ENCODE data around the gene CFAP61.

CFAP61 gene

GRCh38 chr20:20398123-20398522 lies 345.8 kb downstream of the CFAP61 start:
- no peaks in the 10 kb centered on the region for H3K4me1 ChIP-seq (ENCODE audit: control insufficient read depth, insufficient read depth, low read length, poor library complexity, severe bottlenecking)
- no peak overlapping the region for H3K4me3 ChIP-seq (ENCODE audit: extremely low read depth, insufficient read depth, low read length, poor library complexity, severe bottlenecking)
- H3K36me3 ChIP-seq (ENCODE audit: control insufficient read depth, insufficient read depth, low read length), result no peaks in the 10 kb centered on the region
- no peak overlapping the region for H3K27ac ChIP-seq (ENCODE audit: low read depth, low read length, severe bottlenecking)
- WGBS, 2 experiments (ENCODE audit: insufficient coverage in 2 of 2), result 96 to 100% methylated on average over 5 of the region's 7 CpGs
- no peaks in the 10 kb centered on the region for H3K9me3 ChIP-seq (ENCODE audit: control insufficient read depth, low read length)

GRCh38 chr20:20399531-20400500 lies 347.5 kb downstream of the CFAP61 start:
- Histone ChIP-seq H3K4me1 (ENCODE audit: control insufficient read depth, insufficient read depth, low read length, poor library complexity, severe bottlenecking) (no peaks in the 10 kb centered on the region), H3K4me3 (ENCODE audit: extremely low read depth, insufficient read depth, low read length, poor library complexity, severe bottlenecking) (no peak overlapping the region), H3K36me3 (ENCODE audit: control insufficient read depth, insufficient read depth, low read length) (no peaks in the 10 kb centered on the region), H3K9me3 (ENCODE audit: control insufficient read depth, low read length) (no peaks in the 10 kb centered on the region), H3K27ac (ENCODE audit: low read depth, low read length, severe bottlenecking) (no peak overlapping the region)
- 90 to 93% methylated on average over 9 to 10 of the region's 13 CpGs for WGBS, 2 experiments (ENCODE audit: insufficient coverage in 2 of 2)

- no peak overlapping the region for H3K4me3 ChIP-seq (ENCODE audit: extremely low read depth, insufficient read depth, low read length, poor library complexity, severe bottlenecking)
- no peaks in the 10 kb centered on the region for H3K36me3 ChIP-seq (ENCODE audit: control insufficient read depth, insufficient read depth, low read length)
- no peak overlapping the region for H3K27ac ChIP-seq (ENCODE audit: low read depth, low read length, severe bottlenecking)
- no peaks in the 10 kb centered on the region for H3K9me3 ChIP-seq (ENCODE audit: control insufficient read depth, low read length)
- H3K4me1 ChIP-seq (ENCODE audit: control insufficient read depth, insufficient read depth, low read length, poor library complexity, severe bottlenecking), result no peaks in the 10 kb centered on the region
- WGBS, 2 experiments (ENCODE audit: insufficient coverage in 2 of 2), result 80 to 100% methylated on average over 1 to 2 of the region's 3 CpGs
These were observed 349.7 kb downstream of the CFAP61 start for GRCh38 chr20:20401991-20402390.

GRCh38 chr20:20404633-20405032 lies 352.3 kb downstream of the CFAP61 start:
- Histone ChIP-seq H3K4me1 (ENCODE audit: control insufficient read depth, insufficient read depth, low read length, poor library complexity, severe bottlenecking) (peaks cover 4% of the 10 kb centered on the region), H3K27ac (ENCODE audit: low read depth, low read length, severe bottlenecking) (no peak overlapping the region), H3K9me3 (ENCODE audit: control insufficient read depth, low read length) (no peaks in the 10 kb centered on the region), H3K4me3 (ENCODE audit: extremely low read depth, insufficient read depth, low read length, poor library complexity, severe bottlenecking) (no peak overlapping the region), H3K36me3 (ENCODE audit: control insufficient read depth, insufficient read depth, low read length) (no peaks in the 10 kb centered on the region)
- 93 to 97% methylated on average over 4 to 5 of the region's 5 CpGs for WGBS, 2 experiments (ENCODE audit: insufficient coverage in 2 of 2)

- H3K4me3 ChIP-seq (ENCODE audit: extremely low read depth, insufficient read depth, low read length, poor library complexity, severe bottlenecking), result no peak overlapping the region
- 90 to 95% methylated on average over 9 of the region's 10 CpGs for WGBS, 2 experiments (ENCODE audit: insufficient coverage in 2 of 2)
- no peak overlapping the region for H3K27ac ChIP-seq (ENCODE audit: low read depth, low read length, severe bottlenecking)
- no peaks in the 10 kb centered on the region for H3K36me3 ChIP-seq (ENCODE audit: control insufficient read depth, insufficient read depth, low read length)
- peaks cover 5% of the 10 kb centered on the region for H3K4me1 ChIP-seq (ENCODE audit: control insufficient read depth, insufficient read depth, low read length, poor library complexity, severe bottlenecking)
- H3K9me3 ChIP-seq (ENCODE audit: control insufficient read depth, low read length), result no peaks in the 10 kb centered on the region
These were observed 353.3 kb downstream of the CFAP61 start for GRCh38 chr20:20405623-20406022.

- Histone ChIP-seq H3K27ac (ENCODE audit: low read depth, low read length, severe bottlenecking) (no peak overlapping the region), H3K4me1 (ENCODE audit: control insufficient read depth, insufficient read depth, low read length, poor library complexity, severe bottlenecking) (peaks cover 9% of the 10 kb centered on the region), H3K4me3 (ENCODE audit: extremely low read depth, insufficient read depth, low read length, poor library complexity, severe bottlenecking) (no peak overlapping the region), H3K9me3 (ENCODE audit: control insufficient read depth, low read length) (no peaks in the 10 kb centered on the region), H3K36me3 (ENCODE audit: control insufficient read depth, insufficient read depth, low read length) (no peaks in the 10 kb centered on the region)
- WGBS, 2 experiments (ENCODE audit: insufficient coverage in 2 of 2), result 88 to 94% methylated on average over 1 to 2 of the region's 2 CpGs
These were observed 354.0 kb downstream of the CFAP61 start for GRCh38 chr20:20406306-20406705.

GRCh38 chr20:20407891-20408805 lies 355.8 kb downstream of the CFAP61 start:
- H3K4me1 ChIP-seq (ENCODE audit: control insufficient read depth, insufficient read depth, low read length, poor library complexity, severe bottlenecking), result peaks cover 9% of the 10 kb centered on the region
- no peak overlapping the region for H3K27ac ChIP-seq (ENCODE audit: low read depth, low read length, severe bottlenecking)

GRCh38 chr20:20409331-20409730 lies 357.0 kb downstream of the CFAP61 start:
- Histone ChIP-seq H3K9me3 (ENCODE audit: control insufficient read depth, low read length) (no peaks in the 10 kb centered on the region), H3K36me3 (ENCODE audit: control insufficient read depth, insufficient read depth, low read length) (no peaks in the 10 kb centered on the region), H3K27ac (ENCODE audit: low read depth, low read length, severe bottlenecking) (no peak overlapping the region), H3K4me1 (ENCODE audit: control insufficient read depth, insufficient read depth, low read length, poor library complexity, severe bottlenecking) (peaks cover 12% of the 10 kb centered on the region), H3K4me3 (ENCODE audit: extremely low read depth, insufficient read depth, low read length, poor library complexity, severe bottlenecking) (no peak overlapping the region)
- 83 to 90% methylated on average over 2 to 3 of the region's 4 CpGs for WGBS, 2 experiments (ENCODE audit: insufficient coverage in 2 of 2)

More at GRCh38 chr20:20407891-20408805, 355.8 kb downstream of the CFAP61 start:
- no peaks in the 10 kb centered on the region for H3K9me3 ChIP-seq (ENCODE audit: control insufficient read depth, low read length)
- WGBS, 2 experiments (ENCODE audit: insufficient coverage in 2 of 2), result 81 to 94% methylated on average over 3 to 4 of the region's 6 CpGs
- H3K4me3 ChIP-seq (ENCODE audit: extremely low read depth, insufficient read depth, low read length, poor library complexity, severe bottlenecking), result no peak overlapping the region
- no peaks in the 10 kb centered on the region for H3K36me3 ChIP-seq (ENCODE audit: control insufficient read depth, insufficient read depth, low read length)

All from mesodermal cell (in vitro differentiated cells).